Measurements from ENCODE around the gene SLC25A39.

SLC25A39 gene

GRCh38 chr17:44272321-44272951 is 52.2 kb downstream of the SLC25A39 start:
- DNase-seq = no peak

All from stimulated activated naive CD4-positive, alpha-beta T cell treated with Interleukin-2 at 50 U/mL for 16 hours (primary cell).